HCT116 (cell line): ENCODE data around the gene MAST4.

Source experiments
- CBX3 ChIP-seq: IDR thresholded peaks from 2 replicates; pipeline ENCODE4 v1.6.1; 2012; ENCODE audit warnings: low read depth
- CTCF ChIP-seq, 3 experiments: fragments of 200-600 bp in 1 of 3; sonication (generic) in 1 of 3; IDR thresholded peaks in 2 of 3; conservative IDR thresholded peaks in 1 of 3; 2 replicates each; pipeline ENCODE4 v1.5.1; 2012 to 2017; ENCODE audit warnings: low read depth in 2 of 3, low read length in 2 of 3, antibody characterized with exemption in 1 of 3, borderline replicate concordance in 1 of 3, control low read depth in 1 of 3, mild to moderate bottlenecking in 1 of 3, mixed read lengths in 1 of 3, mixed run types in 1 of 3, moderate library complexity in 1 of 3; ENCODE audit not compliant: insufficient read depth in 1 of 3
- EZH2 ChIP-seq: fragments of 200-600 bp; sonication (generic); IDR thresholded peaks from 2 replicates; pipeline ENCODE4 v1.6.1; 2017; ENCODE audit warnings: antibody characterized with exemption, mixed run types
- MAX ChIP-seq: IDR thresholded peaks from 2 replicates; pipeline ENCODE4 v1.6.1; 2012
- POLR2A ChIP-seq: IDR thresholded peaks from 2 replicates; pipeline ENCODE4 v1.7.0; 2011; ENCODE audit warnings: borderline replicate concordance; ENCODE audit not compliant: insufficient read depth, insufficient read length; ENCODE audit errors: extremely low read depth
- POLR2AphosphoS5 ChIP-seq: IDR thresholded peaks from 2 replicates; pipeline ENCODE4 v1.6.1; 2011; ENCODE audit warnings: mild to moderate bottlenecking, low read depth, low read length, moderate library complexity
- RAD21 ChIP-seq: IDR thresholded peaks from 2 replicates; pipeline ENCODE4 v1.6.1; 2012; ENCODE audit warnings: low read depth, mild to moderate bottlenecking
- REST ChIP-seq: IDR thresholded peaks from 2 replicates; pipeline ENCODE4 v1.6.1; 2012; ENCODE audit warnings: low read depth
- SIN3A ChIP-seq: IDR thresholded peaks from 2 replicates; pipeline ENCODE4 v1.6.1; 2012; ENCODE audit warnings: low read depth
- SP1 ChIP-seq: IDR thresholded peaks from 2 replicates; pipeline ENCODE4 v1.6.1; 2012; ENCODE audit warnings: low read depth
- ZFX ChIP-seq: fragments of 450-650 bp; IDR thresholded peaks from 2 replicates; pipeline ENCODE4 v1.6.1; 2017

GRCh38 chr5:66909364-66909763, 313.2 kb downstream of the MAST4 start:
- TF ChIP-seq CTCF (IDR thresholded peaks at IDR 0.05 in 2 of 3, conservative IDR thresholded peaks at IDR 0.05 in 1 of 3; ENCODE audit: borderline replicate concordance in 1 of 3, insufficient read depth in 1 of 3, low read depth in 2 of 3, low read length in 2 of 3) (no peak), CBX3 (no peak), ZFX (no peak), POLR2A (no peak), POLR2AphosphoS5 (no peak), EZH2 (no peak), REST (no peak), RAD21 (no peak), MAX (no peak), SP1 (no peak), SIN3A (no peak)
